Coronary artery (tissue), 2 donors: Measurements from ENCODE around the gene KLK8.

Experiments
- DNase-seq: peaks from one replicate; pipeline ENCODE4 v3.0.0-alpha.2; 2017; ENCODE audit warnings: low spot score
- H3K27ac ChIP-seq, 2 donors: fragments of 200-600 bp; sonication (generic); one replicate each; pipeline ENCODE4 v1.5.1; 2016 to 2019
- H3K4me3 ChIP-seq: fragments of 200-600 bp; sonication (generic); 2 replicates; pipeline ENCODE4 v1.5.1; 2016; ENCODE audit warnings: mild to moderate bottlenecking, moderate library complexity
- CTCF ChIP-seq: fragments of 200-600 bp; sonication (generic); IDR thresholded peaks from one replicate; pipeline ENCODE4 v1.5.1; 2019; ENCODE audit warnings: antibody characterized with exemption

Gene KLK8

DNA sequence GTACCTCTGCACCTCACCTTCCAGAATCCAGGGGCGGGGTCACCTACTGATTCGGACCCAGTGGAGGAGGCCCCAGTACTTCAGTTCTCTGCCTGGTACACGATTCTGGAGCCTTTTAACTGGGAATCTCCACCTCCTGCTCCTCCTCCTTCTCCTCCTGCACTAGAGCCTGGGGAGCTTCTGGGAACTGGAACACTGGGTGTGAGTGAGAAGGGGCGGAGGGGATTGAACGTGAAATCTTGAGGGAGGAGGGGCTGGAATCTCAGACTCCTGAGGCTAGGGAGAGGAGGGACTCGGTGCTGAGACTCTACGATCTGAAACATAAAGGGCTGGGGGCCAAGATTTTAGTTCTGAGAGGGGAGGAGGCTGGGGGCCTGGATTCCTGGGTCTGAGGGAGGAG, at the start of gene KLK8:
TSS of gene KLK8 (minus strand) at position 90 of the 400 bp plus-strand sequence. CDS start 437 bp downstream, outside the sequence.
- Histone ChIP-seq H3K4me3 (no peak within 1 kb of the TSS), H3K27ac (no peak within 1 kb of the TSS)
- TF ChIP-seq CTCF: no peak

GRCh38 chr19:51047031-51047335, 45.6 kb upstream of the KLK8 start:
- no peak for TF ChIP-seq CTCF
- no peak for DNase-seq
- Histone ChIP-seq H3K27ac (no peak overlapping the region), H3K4me3 (no peak overlapping the region)

More for the DNA sequence above, at the start of gene KLK8:
- DNase-seq: no peak

DNA sequence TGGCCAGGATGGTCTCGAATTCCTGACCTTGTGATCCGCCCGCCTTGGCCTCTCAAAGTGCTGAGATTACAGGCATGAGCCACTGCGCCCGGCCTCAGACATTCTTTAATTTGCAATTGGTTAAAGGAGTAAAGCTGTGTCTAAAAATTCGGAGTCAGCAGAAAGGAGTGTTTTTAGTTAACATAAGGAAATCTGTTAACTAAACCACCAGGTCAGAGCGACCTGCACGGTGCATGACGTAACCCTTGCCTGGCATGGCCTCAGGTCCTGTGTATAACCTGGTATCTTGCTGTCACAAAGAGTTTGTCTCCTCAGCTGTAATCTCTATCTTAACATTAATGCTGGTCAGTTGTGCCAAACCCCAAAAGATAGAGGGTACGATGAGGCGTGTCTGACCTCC, 42.9 kb upstream of the KLK8 start:
- DNase-seq: no peak
- Histone ChIP-seq H3K27ac (no peak overlapping the region), H3K4me3 (no peak overlapping the region)
- no peak for TF ChIP-seq CTCF

DNA sequence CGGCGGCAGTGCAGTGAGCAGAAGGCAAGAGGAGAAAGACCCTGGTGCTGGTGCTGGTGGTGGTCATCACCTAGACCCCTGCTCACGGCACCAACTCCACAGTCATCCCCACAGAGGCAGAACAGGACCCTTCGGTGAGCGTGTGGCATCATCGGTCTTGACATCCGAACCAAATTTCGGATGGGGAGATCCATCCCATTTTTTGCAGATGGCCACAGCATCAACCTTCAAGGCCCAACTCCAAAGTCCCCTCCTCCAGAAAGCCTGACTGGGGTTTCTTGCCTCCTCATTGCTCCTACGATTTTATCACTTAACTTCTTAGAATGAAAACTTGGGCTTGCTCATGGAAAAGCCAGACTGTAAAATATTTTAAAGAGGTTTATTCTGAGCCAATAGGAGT, 42.1 kb upstream of the KLK8 start:
- Histone ChIP-seq H3K27ac (no peak overlapping the region), H3K4me3 (no peak overlapping the region)
- TF ChIP-seq CTCF: no peak
- DNase-seq: no peak

DNA sequence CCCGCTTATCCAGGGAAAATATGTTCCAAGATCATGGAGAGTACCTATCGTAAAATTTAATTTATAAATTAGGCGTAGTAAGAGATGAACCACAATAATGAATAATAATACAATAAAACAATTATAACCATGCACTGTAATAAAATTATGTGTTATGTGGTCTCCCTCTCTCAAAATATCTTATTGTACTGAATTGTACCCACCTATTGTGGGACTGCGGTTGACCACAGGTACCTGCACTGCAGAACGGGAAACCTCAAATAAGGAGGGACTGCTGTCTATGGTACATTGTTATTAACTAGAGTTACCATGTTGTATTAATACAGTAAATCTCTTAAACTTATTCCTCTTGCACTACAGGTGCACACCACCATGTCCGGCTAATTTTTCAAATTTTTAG, 38.7 kb upstream of the KLK8 start:
- no peak for TF ChIP-seq CTCF
- DNase-seq: no peak
- Histone ChIP-seq H3K4me3 (no peak overlapping the region), H3K27ac (no peak overlapping the region)

DNA sequence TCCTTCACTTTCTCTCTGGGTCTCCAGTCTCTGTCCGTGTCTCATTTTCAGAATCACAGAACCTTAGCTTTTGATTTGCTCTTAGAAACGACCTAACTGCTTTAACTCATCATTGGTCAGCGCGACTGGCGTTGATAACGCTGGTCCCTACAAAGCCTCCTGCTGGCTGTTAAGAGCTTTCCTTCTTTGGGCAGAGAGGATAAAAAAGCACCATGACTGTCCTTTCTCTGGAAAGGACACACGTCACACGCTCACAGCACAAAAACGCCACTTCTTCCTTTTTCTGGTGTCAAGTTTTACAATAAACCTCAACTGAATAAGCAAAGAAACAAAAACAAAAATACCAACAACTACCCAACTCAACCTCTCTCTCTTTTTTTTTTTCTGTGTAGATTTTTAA, 35.1 kb upstream of the KLK8 start:
- no peak overlapping the region for H3K27ac ChIP-seq
- DNase-seq: no peak
- TF ChIP-seq CTCF: no peak
- H3K4me3 ChIP-seq: no peak overlapping the region

- DNase-seq: no peak
- H3K27ac ChIP-seq: no peak within 1 kb of the TSS
- H3K4me3 ChIP-seq: no peak within 1 kb of the TSS
- no peak for TF ChIP-seq CTCF
Measured at GRCh38 chr19:51034704-51035103, 33.3 kb upstream of the KLK8 start, which contains the start of gene KLK12. TSS of gene KLK12 (minus strand) at chr19:51035002. CDS start at chr19:51034621, 381 bp downstream.
